PC-3 (cell line): Measurements from ENCODE around the gene UBA3. TPM values are rescaled to one million over a fixed set of nuclear protein-coding genes. Genes with fewer than 3 reads are reported as not detected.

Source experiments
- ATAC-seq: fragments of 200-7000 bp; cut with Tn5 transposase; 2 replicates; pipeline ENCODE4 v1.9.1; 2020; ENCODE audit warnings: mild to moderate bottlenecking, moderate library complexity
- BruUV-seq: library from RNA; stranded (reverse); fragments of 400-500 nt; replicated peaks from 2 replicates; lab custom pipeline; 2021; lab: Mats Ljungman, UMichigan
- CTCF ChIA-PET: fragments of 300-600 bp; sonication (Branson Sonifier 250); formaldehyde crosslinking; loops from one replicate; lab custom pipeline; 2022; ENCODE audit warnings: antibody characterized with exemption; lab: Charles Lee
- POLR2A ChIA-PET: fragments of 300-600 bp; sonication (Branson Sonifier 250); formaldehyde crosslinking; loops from one replicate; lab custom pipeline; 2022; ENCODE audit warnings: antibody characterized with exemption; ENCODE audit not compliant: unreplicated experiment; lab: Charles Lee
- DNase-seq: peaks from one replicate; pipeline ENCODE4 v3.0.0-alpha.2; 2015
- H2AFZ ChIP-seq: fragments of 300-600 bp; sonication (generic); 2 replicates; pipeline ENCODE4 v1.6.0; 2016; ENCODE audit warnings: antibody characterized with exemption, low read length
- H3F3A ChIP-seq: fragments of 300-600 bp; sonication (generic); one replicate; pipeline ENCODE4 v1.6.0; 2017; ENCODE audit warnings: antibody characterized with exemption, low read length, control low read depth, mild to moderate bottlenecking; ENCODE audit not compliant: unreplicated experiment
- H3K27ac ChIP-seq: fragments of 300-600 bp; sonication (generic); 2 replicates; pipeline ENCODE4 v1.5.1; 2016; ENCODE audit warnings: mild to moderate bottlenecking, low read length
- H3K27me3 ChIP-seq: fragments of 300-600 bp; sonication (generic); 2 replicates; pipeline ENCODE4 v1.6.1; 2016; ENCODE audit warnings: low read length, mixed read lengths
- H3K36me3 ChIP-seq: fragments of 300-600 bp; sonication (generic); 2 replicates; pipeline ENCODE4 v1.6.1; 2016; ENCODE audit warnings: low read depth, mixed run types, low read length, mixed read lengths
- H3K4me1 ChIP-seq: fragments of 300-600 bp; sonication (generic); 2 replicates; pipeline ENCODE4 v1.5.1; 2016; ENCODE audit warnings: low read length; ENCODE audit not compliant: insufficient read depth
- H3K4me2 ChIP-seq: fragments of 300-600 bp; sonication (generic); 2 replicates; pipeline ENCODE4 v1.6.0; 2016; ENCODE audit warnings: low read length
- H3K4me3 ChIP-seq: fragments of 300-600 bp; sonication (generic); 2 replicates; pipeline ENCODE4 v1.5.1; 2016; ENCODE audit warnings: mild to moderate bottlenecking, low read length, mixed read lengths
- H3K79me2 ChIP-seq: fragments of 300-600 bp; sonication (generic); 2 replicates; pipeline ENCODE4 v1.6.1; 2017; ENCODE audit warnings: low read length, mixed read lengths
- H3K9ac ChIP-seq: fragments of 300-600 bp; sonication (generic); 2 replicates; pipeline ENCODE4 v1.6.0; 2016; ENCODE audit warnings: mild to moderate bottlenecking, low read length
- H3K9me2 ChIP-seq: fragments of 300-600 bp; sonication (generic); replicated peaks from 2 replicates; pipeline ENCODE4 v1.6.1; 2016; ENCODE audit warnings: mixed run types, low read length, mixed read lengths
- H3K9me3 ChIP-seq: fragments of 300-600 bp; sonication (generic); 2 replicates; pipeline ENCODE4 v1.6.1; 2016; ENCODE audit warnings: low read length, mixed read lengths
- H4K20me1 ChIP-seq: fragments of 300-600 bp; sonication (generic); 2 replicates; pipeline ENCODE4 v1.6.1; 2016; ENCODE audit warnings: low read length, mixed read lengths
- EZH2 ChIP-seq: fragments of 300-600 bp; sonication (generic); IDR thresholded peaks from one replicate; pipeline ENCODE4 v1.6.1; 2017; ENCODE audit warnings: antibody characterized with exemption, mild to moderate bottlenecking, low read length; ENCODE audit not compliant: unreplicated experiment
- EZH2phosphoT487 ChIP-seq: fragments of 300-600 bp; sonication (generic); IDR thresholded peaks from 2 replicates; pipeline ENCODE4 v1.6.1; 2018; ENCODE audit warnings: mild to moderate bottlenecking, antibody characterized with exemption, low read length, borderline replicate concordance
- intact Hi-C: fragments of 100-400 bp; cut with micrococcal nuclease; formaldehyde crosslinking; loops from 2 replicates; pipeline ENCODE4 v1.9.0; 2023
- total RNA-seq: library from RNA; depleted of rRNA; stranded (reverse); fragments of >200 nt; gene quantifications from 2 replicates; pipeline ENCODE4 v1.2.3, GENCODE V29; 2014
- TF ChIP-seq, protein P1 (sequence below): fragments of 300-600 bp; sonication (generic); conservative IDR thresholded peaks from 2 replicates; pipeline ENCODE4 v1.5.1; 2017; ENCODE audit warnings: antibody characterized with exemption, low read depth, mild to moderate bottlenecking, low read length

UBA3 gene
- total RNA-seq, 1 experiment from 2014 or later, result 27.5 TPM

DNA sequence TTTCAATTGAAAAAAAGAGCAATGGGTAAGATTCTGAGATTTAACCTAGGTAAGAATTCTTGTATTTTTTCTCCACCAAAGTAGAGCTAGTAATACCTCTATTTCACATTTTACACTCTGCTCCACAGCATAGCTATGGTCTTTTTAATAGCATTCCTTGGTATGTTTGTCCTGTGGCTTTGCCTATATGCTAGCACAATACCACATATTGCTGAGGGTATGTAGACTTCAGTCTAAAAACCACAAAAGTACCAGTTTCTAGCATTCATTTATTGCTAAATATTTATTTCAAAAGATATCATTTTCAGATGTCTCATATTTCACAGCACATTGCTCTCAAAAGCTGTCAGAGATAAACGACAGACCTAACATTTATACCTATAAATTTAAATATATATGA is 48.5 kb downstream of the UBA3 start:
- intact Hi-C loops, result no loop called here
- Histone ChIP-seq H3K27ac (peak overlapping the region; percentile 89), H3K79me2 (no peaks in the 10 kb centered on the region), H3K4me2 (peak overlapping the region; percentile 23; the same call in 1 of the 2 replicates), H2AFZ (no peak overlapping the region), H3K36me3 (peaks cover 8% of the 10 kb centered on the region), H3K9ac (peak overlapping the region; percentile 13; the same call in 1 of the 2 replicates), H3K9me3 (no peaks in the 10 kb centered on the region), H3K4me3 (no peak overlapping the region), H4K20me1 (no peaks in the 10 kb centered on the region), H3F3A (no peaks in the 10 kb centered on the region), H3K9me2 (no peaks in the 10 kb centered on the region), H3K27me3 (no peaks in the 10 kb centered on the region), H3K4me1 (peaks cover 30% of the 10 kb centered on the region)
- DNase-seq (no peak), ATAC-seq (no peak)
- CTCF ChIA-PET, result no interaction called here
- POLR2A ChIA-PET, result no interaction called here
- BruUV-seq, result no TSS peak
- no peak for TF ChIP-seq EZH2phosphoT487
- TF ChIP-seq EZH2, result no peak
- TF ChIP-seq, protein P1, sequence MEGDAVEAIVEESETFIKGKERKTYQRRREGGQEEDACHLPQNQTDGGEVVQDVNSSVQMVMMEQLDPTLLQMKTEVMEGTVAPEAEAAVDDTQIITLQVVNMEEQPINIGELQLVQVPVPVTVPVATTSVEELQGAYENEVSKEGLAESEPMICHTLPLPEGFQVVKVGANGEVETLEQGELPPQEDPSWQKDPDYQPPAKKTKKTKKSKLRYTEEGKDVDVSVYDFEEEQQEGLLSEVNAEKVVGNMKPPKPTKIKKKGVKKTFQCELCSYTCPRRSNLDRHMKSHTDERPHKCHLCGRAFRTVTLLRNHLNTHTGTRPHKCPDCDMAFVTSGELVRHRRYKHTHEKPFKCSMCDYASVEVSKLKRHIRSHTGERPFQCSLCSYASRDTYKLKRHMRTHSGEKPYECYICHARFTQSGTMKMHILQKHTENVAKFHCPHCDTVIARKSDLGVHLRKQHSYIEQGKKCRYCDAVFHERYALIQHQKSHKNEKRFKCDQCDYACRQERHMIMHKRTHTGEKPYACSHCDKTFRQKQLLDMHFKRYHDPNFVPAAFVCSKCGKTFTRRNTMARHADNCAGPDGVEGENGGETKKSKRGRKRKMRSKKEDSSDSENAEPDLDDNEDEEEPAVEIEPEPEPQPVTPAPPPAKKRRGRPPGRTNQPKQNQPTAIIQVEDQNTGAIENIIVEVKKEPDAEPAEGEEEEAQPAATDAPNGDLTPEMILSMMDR, result no peak

DNA sequence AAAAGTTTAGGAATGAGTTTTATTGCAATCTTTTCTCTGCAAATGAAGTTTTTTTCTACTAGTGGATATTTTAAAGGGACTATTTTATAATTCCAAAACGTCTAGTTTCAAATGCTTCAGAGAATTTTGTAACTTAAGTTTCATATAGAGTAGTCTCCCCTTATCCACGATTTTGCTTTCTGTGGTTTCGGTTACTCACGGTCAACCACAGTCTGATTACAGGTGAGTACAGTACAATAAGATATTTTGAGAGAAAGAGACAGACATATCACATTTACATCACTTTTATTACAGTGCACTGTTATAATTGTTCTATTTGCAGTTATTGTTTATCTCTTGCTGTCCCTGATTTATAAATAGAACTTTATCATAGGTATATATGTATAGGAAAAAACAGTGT is 59.3 kb downstream of the UBA3 start:
- Histone ChIP-seq H3K27me3 (no peaks in the 10 kb centered on the region), H2AFZ (no peak overlapping the region), H3K4me3 (no peak overlapping the region), H3K4me1 (no peaks in the 10 kb centered on the region), H3F3A (no peaks in the 10 kb centered on the region), H3K9me3 (no peaks in the 10 kb centered on the region), H3K27ac (no peak overlapping the region), H3K79me2 (no peaks in the 10 kb centered on the region), H3K9ac (no peak overlapping the region), H4K20me1 (no peaks in the 10 kb centered on the region), H3K9me2 (no peaks in the 10 kb centered on the region), H3K36me3 (no peaks in the 10 kb centered on the region), H3K4me2 (no peak overlapping the region)
- CTCF ChIA-PET, result interaction anchor here (0.6 kb wide), 1 partner anchor 750 kb away, joined by 4 read pairs; no protein-coding TSS in a partner anchor
- POLR2A ChIA-PET, result no interaction called here
- BruUV-seq, result no TSS peak
- intact Hi-C loops, result no loop called here
- TF ChIP-seq EZH2, result no peak
- TF ChIP-seq, protein P1, result no peak
- no peak for TF ChIP-seq EZH2phosphoT487
- DNase-seq (no peak), ATAC-seq (no peak)

DNA sequence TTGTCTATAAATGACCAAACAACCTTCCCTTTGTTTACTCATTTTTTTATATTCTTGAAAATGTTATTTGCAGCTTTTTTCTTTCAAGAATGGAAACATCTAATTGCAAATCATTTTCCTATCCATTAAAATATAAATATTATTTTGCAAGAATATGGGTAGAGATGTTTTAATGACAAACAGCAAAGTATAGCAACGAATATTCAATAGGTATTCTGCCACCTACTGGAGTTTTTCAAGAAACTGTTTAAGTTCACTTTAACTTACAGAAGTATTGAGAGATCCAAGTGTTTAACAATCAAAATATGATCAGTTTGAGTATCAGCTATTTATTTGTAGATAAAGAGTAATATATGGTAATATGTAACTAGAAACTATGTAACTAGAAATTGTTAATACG is 59.7 kb downstream of the UBA3 start:
- H3K79me2 ChIP-seq, result no peaks in the 10 kb centered on the region

More for the DNA sequence above, 59.7 kb downstream of the UBA3 start:
- Histone ChIP-seq H3K4me1 (no peaks in the 10 kb centered on the region), H3K9me3 (no peaks in the 10 kb centered on the region), H3K9ac (no peak overlapping the region), H3K4me3 (no peak overlapping the region), H3K9me2 (no peaks in the 10 kb centered on the region), H3K4me2 (no peak overlapping the region), H3K27ac (no peak overlapping the region), H3K36me3 (no peaks in the 10 kb centered on the region), H3F3A (no peaks in the 10 kb centered on the region), H3K27me3 (no peaks in the 10 kb centered on the region), H4K20me1 (no peaks in the 10 kb centered on the region), H2AFZ (no peak overlapping the region)
- TF ChIP-seq, protein P1, result peak; percentile 54
- TF ChIP-seq EZH2 (no peak), EZH2phosphoT487 (no peak)
- ATAC-seq, result no peak
- no TSS peak for BruUV-seq
- intact Hi-C loops, result no loop called here
- ChIA-PET POLR2A (no interaction called here), CTCF (no interaction called here)
- peak; percentile 6 for DNase-seq
